GM18519 (cell line): Measurements from ENCODE around the gene SPNS2.

Experiments used
- ATAC-seq: cut with Tn5 transposase; IDR thresholded peaks from one replicate; pipeline ENCODE4 v1.9.1; 2021; ENCODE audit warnings: mild to moderate bottlenecking, moderate library complexity; ENCODE audit not compliant: unreplicated experiment, low FRiP score

The SPNS2 gene

GRCh38 chr17:4584101-4584916 lies 85.6 kb downstream of the SPNS2 start, which contains the start of gene SMTNL2:
Gene SMTNL2 (plus strand): TSS chr17:4584529. CDS start chr17:4584606, 77 bp downstream.
- ATAC-seq: no peak

GRCh38 chr17:4584917-4585637 lies 86.4 kb downstream of the SPNS2 start:
- ATAC-seq: no peak

GRCh38 chr17:4585638-4585994 lies 86.9 kb downstream of the SPNS2 start:
- ATAC-seq: no peak

GRCh38 chr17:4586043-4586442 lies 87.4 kb downstream of the SPNS2 start:
- ATAC-seq: no peak

- ATAC-seq: no peak
Measured at GRCh38 chr17:4587195-4587594, 88.5 kb downstream of the SPNS2 start.

GRCh38 chr17:4587803-4588202 lies 89.1 kb downstream of the SPNS2 start:
- ATAC-seq: no peak

GRCh38 chr17:4588391-4588790 lies 89.7 kb downstream of the SPNS2 start:
- no peak for ATAC-seq
